Germinal center (tissue), 1 donor: ENCODE data around the gene SH3RF2.
"Not testable (repeated sequence)": the region's sequence is repeated elsewhere in the genome, so short reads cannot be mapped to it uniquely, and the experiment has no call there.

Experiments used
- DNase-seq: peaks from one replicate; pipeline ENCODE4 v3.0.0; 2012; ENCODE audit warnings: mixed read lengths, low spot score

SH3RF2 gene

GRCh38 chr5:146007989-146008388 lies 71.6 kb downstream of the SH3RF2 start:
- no peak for DNase-seq

GRCh38 chr5:146009020-146009419 lies 72.6 kb downstream of the SH3RF2 start:
- DNase-seq, result no peak

GRCh38 chr5:146010447-146010846 lies 74.1 kb downstream of the SH3RF2 start:
- not testable (repeated sequence) for DNase-seq

GRCh38 chr5:146013761-146014160 lies 77.4 kb downstream of the SH3RF2 start:
- no peak for DNase-seq

- DNase-seq, result no peak
These were observed 78.6 kb downstream of the SH3RF2 start for GRCh38 chr5:146015001-146015400.

- DNase-seq, result no peak
These were observed 80.5 kb downstream of the SH3RF2 start for GRCh38 chr5:146016764-146017484.

GRCh38 chr5:146018514-146019375 lies 82.4 kb downstream of the SH3RF2 start:
- DNase-seq, result no peak

- DNase-seq, result no peak
These were observed 83.7 kb downstream of the SH3RF2 start for GRCh38 chr5:146020100-146020499.

GRCh38 chr5:146024034-146024433 lies 87.7 kb downstream of the SH3RF2 start:
- no peak for DNase-seq

GRCh38 chr5:146025114-146025680 lies 88.8 kb downstream of the SH3RF2 start:
- no peak for DNase-seq

GRCh38 chr5:146025681-146026080 lies 89.3 kb downstream of the SH3RF2 start:
- DNase-seq, result no peak

- DNase-seq, result no peak
These were observed 90.1 kb downstream of the SH3RF2 start for GRCh38 chr5:146026307-146027010.

- no peak for DNase-seq
These were observed 91.4 kb downstream of the SH3RF2 start for GRCh38 chr5:146027751-146028150.

- no peak for DNase-seq
These were observed 96.5 kb downstream of the SH3RF2 start for GRCh38 chr5:146032911-146033310.

- no peak for DNase-seq
These were observed 97.7 kb downstream of the SH3RF2 start for GRCh38 chr5:146034127-146034526.

GRCh38 chr5:146034605-146035004 lies 98.2 kb downstream of the SH3RF2 start:
- no peak for DNase-seq

GRCh38 chr5:146039420-146039819 lies 103.0 kb downstream of the SH3RF2 start:
- no peak for DNase-seq

- no peak for DNase-seq
These were observed 104.1 kb downstream of the SH3RF2 start for GRCh38 chr5:146040527-146040926.

- DNase-seq, result no peak
These were observed 104.9 kb downstream of the SH3RF2 start for GRCh38 chr5:146041180-146041789.

GRCh38 chr5:146042628-146043279 lies 106.4 kb downstream of the SH3RF2 start:
- DNase-seq, result no peak

- DNase-seq, result no peak
These were observed 107.3 kb downstream of the SH3RF2 start for GRCh38 chr5:146043722-146044121.
